Measurements from ENCODE around the gene PAX7.
"Not testable (repeated sequence)": the region's sequence is repeated elsewhere in the genome, so short reads cannot be mapped to it uniquely, and the experiment has no call there.

The PAX7 gene

DNA sequence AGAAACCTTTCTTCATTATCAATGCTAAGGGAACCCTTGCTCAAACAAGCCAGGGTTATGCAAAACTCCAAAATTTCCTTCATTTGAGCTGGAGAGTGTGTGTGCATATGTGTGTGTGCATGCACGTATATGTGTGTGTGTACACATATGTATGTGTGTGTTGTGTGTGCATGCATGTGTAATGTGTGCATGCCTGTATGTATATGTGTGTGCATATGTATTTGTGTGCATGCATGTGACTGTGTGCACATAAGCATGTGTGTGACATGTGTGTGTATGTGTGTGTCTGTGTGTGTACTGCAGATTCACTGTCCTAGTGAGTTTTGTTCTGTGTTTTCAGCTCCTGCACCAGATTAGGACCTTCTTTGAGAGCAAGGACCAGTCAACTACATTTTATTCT lies 28.2 kb downstream of the PAX7 start:
- no peak for DNase-seq (ENCODE audit: low read depth in 2 of 2)

DNA sequence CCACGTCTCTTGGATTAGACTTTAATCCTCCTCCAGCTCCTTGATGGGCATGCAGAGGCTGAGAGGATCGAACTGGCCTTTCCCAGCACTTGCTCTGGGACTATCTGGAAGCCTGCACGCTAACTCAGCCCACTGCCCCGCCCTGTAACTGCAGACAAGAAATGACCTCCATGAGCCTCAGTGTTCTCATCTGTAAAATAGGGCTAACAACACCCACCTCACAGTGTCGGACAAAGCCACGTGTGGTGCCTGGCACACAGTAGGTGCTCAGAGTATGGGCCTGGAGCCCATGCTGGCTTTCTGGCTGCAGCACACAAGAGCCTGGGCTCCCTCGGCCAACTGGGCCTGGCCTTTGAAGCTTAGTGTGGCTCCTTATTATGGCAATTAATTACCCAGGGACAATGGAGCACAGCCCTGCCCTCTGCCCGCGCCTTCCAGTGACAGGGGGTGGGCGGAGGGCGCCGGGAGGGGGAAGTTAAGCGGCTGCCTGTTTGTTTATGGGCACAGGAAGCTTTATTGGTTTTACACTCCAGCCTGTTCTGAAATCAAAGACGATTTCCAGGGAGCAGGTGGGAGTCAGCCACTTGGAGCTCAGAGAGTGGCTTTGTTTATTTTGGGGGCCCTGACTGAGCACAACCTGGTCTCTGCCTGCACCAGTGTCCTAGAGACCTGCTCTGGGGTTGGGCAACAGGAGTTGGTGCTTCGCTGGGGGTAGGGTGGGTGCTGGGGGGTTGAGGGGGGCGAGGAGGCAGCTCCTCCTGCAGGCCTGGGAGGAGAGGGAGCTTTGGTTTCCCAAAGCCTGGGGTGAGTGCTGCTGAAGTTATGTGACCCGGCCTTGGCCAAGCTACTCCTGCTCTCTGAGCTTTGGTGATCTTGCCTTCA lies 31.0 kb downstream of the PAX7 start:
- no peak for DNase-seq (ENCODE audit: low read depth in 2 of 2)

DNA sequence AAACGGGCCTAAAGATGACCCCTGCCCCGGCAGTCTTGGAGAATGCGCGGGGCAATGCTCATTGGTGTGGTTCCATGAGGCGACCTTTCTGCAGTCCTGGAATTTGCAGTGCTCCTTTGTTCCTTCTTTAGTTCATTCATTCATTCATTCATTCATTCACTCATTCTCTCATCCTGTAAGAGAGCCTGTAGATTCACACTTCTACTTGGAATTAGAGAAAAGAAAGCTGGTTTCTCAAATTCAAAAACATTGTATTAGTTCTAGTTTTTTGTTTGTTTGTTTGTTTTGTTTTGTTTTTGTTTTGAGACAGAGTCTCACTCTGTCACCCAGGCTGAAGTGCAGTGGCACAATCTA lies 31.6 kb downstream of the PAX7 start:
- no peak for DNase-seq (ENCODE audit: low read depth in 2 of 2)

- no peak for DNase-seq (ENCODE audit: low read depth in 2 of 2)
Observed at GRCh38 chr1:18666317-18666920, 35.8 kb downstream of the PAX7 start.

DNA sequence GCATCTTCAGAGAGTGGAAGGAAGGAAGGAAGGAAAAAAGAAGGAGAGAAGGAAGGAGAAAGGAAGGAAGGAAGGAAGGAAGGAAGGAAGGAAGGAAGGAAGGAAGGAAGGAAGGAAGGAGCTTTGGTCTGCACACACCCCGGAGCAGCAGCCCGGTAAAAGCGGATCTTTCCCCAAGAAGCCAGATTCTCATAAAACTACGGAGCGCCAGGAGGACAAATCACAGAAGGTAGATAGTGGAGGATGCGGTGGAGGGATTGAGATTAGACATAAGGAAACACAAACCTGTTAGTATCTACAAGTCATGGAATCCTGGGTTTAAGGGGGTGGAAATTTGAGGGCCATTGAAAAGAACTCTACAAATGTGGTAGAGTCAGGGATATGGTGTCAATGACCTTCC lies 36.7 kb downstream of the PAX7 start:
- no peak for DNase-seq (ENCODE audit: low read depth in 2 of 2)

GRCh38 chr1:18668046-18668445 lies 37.4 kb downstream of the PAX7 start:
- DNase-seq (ENCODE audit: low read depth in 2 of 2), result no peak

- DNase-seq (ENCODE audit: low read depth in 2 of 2), result no peak
Observed at GRCh38 chr1:18668750-18669404, 38.2 kb downstream of the PAX7 start.

- DNase-seq (ENCODE audit: low read depth in 2 of 2), result no peak
Observed at GRCh38 chr1:18670121-18670867, 39.6 kb downstream of the PAX7 start.

GRCh38 chr1:18670868-18671225 lies 40.2 kb downstream of the PAX7 start:
- no peak for DNase-seq (ENCODE audit: low read depth in 2 of 2)

- DNase-seq (ENCODE audit: low read depth in 2 of 2), result no peak
Observed at GRCh38 chr1:18673976-18674375, 43.3 kb downstream of the PAX7 start.

DNA sequence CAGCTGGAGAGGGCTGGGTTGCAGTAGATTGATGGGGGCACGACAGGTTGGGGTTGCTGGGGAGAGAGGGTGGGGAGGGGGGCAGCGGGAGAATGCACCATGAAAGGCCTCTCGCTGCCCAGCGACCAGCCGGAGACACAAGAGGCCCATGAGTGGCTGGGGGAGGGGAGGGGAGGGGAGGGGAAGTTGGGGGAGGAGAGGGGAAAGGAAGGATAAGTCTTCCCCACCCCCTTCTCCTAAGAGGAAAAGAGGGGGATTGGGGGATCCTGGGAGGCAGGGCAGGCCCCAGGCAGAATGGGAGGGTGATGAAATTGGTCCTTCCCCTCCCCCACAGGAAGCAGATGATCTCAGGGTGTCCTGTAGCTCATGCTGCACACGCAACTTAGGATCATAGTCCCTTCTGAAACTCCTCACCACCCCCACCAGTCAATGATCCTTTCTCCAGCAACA lies 45.7 kb downstream of the PAX7 start:
- no peak for DNase-seq (ENCODE audit: low read depth in 2 of 2)

- no peak for DNase-seq (ENCODE audit: low read depth in 2 of 2)
Observed at GRCh38 chr1:18681423-18681835, 50.8 kb downstream of the PAX7 start.

DNA sequence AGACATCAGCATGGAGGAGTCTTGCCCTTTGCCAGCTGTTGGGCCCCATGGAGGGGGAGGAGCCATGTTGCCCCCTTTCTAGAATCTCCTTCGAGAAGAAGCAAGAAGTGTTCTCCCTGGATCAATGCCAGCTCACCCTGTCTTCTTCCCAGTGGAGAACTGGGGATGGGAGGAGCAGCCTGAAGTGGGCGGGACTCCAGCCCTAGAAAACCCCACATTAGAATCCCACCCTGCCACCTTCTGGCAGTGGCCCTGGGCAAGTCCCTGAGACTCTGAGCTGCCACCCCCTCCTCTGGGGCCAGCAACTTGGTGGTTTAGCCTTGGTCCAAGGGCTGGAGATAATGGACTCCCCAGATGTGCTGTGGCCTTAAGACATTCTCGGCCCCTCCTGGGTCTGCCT lies 51.7 kb downstream of the PAX7 start:
- no peak for DNase-seq (ENCODE audit: low read depth in 2 of 2)

- no peak for DNase-seq (ENCODE audit: low read depth in 2 of 2)
Observed at GRCh38 chr1:18684303-18684702, 53.7 kb downstream of the PAX7 start.

GRCh38 chr1:18686540-18686939 lies 55.9 kb downstream of the PAX7 start:
- DNase-seq (ENCODE audit: low read depth in 2 of 2), result no peak

DNA sequence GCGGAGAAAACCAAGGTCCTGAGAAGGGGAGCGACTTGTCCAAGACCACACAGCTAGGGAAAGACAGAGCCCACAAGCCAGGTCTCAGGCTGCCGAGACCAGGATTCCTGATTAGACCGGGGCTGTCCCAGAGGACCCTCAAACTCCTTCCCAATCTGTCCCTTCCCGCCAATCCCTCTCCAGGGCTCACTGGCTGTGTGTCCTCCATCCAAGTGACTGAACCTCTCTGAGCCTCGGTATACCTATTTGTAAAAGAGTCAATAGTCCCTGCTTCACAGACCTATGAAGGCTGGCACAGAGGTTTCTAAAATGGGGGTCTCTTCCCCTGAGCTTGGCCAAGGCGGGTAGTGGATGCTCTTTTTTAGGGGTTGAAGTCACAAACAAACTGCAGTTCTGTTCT lies 56.6 kb downstream of the PAX7 start:
- DNase-seq (ENCODE audit: low read depth in 2 of 2), result no peak

DNA sequence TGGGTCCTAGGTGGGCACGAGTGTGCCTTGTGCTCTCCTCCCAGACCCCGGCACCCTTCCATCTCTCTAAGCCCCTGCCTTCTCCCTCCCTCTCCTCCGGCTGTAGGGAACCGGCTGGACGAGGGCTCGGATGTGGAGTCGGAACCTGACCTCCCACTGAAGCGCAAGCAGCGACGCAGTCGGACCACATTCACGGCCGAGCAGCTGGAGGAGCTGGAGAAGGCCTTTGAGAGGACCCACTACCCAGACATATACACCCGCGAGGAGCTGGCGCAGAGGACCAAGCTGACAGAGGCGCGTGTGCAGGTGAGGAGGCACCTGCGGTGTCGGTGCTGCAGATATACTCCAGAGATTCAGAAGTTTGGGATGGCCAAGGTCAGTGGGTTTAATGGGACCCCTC lies 61.0 kb downstream of the PAX7 start:
- DNase-seq (ENCODE audit: low read depth in 2 of 2), result no peak

DNA sequence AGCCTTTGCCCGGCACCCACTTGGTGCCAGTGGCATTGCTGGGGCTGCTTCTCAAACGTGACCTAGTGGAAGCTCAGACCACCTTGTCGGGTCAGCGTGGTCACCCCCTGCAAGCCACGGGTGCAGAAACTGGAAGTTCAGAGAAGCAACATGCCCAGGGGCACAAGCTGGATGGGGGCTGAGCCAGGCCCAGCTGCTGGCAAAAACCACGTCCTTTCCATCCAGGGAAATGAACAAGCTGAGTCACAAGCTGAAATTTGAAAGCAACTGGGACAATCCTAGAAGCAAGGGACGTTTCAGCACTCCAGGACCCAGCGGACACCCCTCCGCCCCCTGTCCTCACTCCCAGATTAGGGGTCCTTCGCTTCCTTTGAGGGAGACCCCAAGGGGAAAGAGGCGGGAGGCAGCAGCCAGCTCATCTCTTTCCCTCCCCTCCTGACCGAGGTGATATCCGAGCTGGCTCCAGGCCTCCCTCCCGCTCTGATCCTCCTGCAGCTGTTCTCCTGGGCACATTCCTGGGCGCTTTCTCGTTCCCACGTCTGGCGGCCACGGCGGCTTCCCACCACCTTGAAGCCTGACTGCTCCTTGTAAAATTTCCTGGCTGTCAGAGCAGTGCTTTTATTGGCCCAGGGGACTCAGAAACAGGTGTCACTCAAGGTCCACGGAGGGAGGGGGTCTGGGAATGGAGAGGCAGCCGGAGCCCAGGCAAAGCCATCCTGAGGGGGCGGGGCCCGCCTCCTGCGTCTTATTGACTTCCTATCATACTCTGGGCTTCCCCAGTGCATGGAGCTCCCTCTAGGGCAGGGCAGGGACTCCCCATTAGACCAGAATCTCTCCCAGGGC lies 62.8 kb downstream of the PAX7 start:
- no peak for DNase-seq (ENCODE audit: low read depth in 2 of 2)

GRCh38 chr1:18694289-18694688 lies 63.6 kb downstream of the PAX7 start:
- DNase-seq (ENCODE audit: low read depth in 2 of 2), result not testable (repeated sequence)

GRCh38 chr1:18697541-18697940 lies 66.9 kb downstream of the PAX7 start:
- DNase-seq (ENCODE audit: low read depth in 2 of 2), result no peak

DNA sequence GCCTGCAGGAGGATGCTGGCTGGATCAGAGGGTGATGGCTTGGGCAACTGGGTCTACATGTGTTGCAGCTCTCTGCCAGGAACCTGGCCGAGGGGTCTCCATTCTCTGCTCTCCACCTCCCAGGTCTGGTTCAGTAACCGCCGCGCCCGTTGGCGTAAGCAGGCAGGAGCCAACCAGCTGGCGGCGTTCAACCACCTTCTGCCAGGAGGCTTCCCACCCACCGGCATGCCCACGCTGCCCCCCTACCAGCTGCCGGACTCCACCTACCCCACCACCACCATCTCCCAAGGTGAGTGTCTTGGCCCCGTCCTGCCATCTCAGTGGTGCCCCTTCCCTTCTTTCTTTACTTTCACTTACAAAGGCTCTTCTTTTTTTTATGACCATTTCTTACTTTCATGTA lies 69.9 kb downstream of the PAX7 start:
- DNase-seq (ENCODE audit: low read depth in 2 of 2), result no peak
